HG03457 (cell line): ENCODE results near the gene ZMYM4.

ENCODE experiments used
- ATAC-seq: cut with Tn5 transposase; IDR thresholded peaks from one replicate; pipeline ENCODE4 v1.9.1; 2021; ENCODE audit warnings: moderate number of reproducible peaks; ENCODE audit not compliant: unreplicated experiment

ZMYM4 gene

GRCh38 chr1:35274197-35274596, 5.7 kb downstream of the ZMYM4 start:
- no peak for ATAC-seq

- no peak for ATAC-seq
These were observed 10.5 kb downstream of the ZMYM4 start for GRCh38 chr1:35278886-35279554.

GRCh38 chr1:35279555-35279904, 11.0 kb downstream of the ZMYM4 start:
- no peak for ATAC-seq

- no peak for ATAC-seq
These were observed 11.5 kb downstream of the ZMYM4 start for GRCh38 chr1:35280006-35280405.

DNA sequence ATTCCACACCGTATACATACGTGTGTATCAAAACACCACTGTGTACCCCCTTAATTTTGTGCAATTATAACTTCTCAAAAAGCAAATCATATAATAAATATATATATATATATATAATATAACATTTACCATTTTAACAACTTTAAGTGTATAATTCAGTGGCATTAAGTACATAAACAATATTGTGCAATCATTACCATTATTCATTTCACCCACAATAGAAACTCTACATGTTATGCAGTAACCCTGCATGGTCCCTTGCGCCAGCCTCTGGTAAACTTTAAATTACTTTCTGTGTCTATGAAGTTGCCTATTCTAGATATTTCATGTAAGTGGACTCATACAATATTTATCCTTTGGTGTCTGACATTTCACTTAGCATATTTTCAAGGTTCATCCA, 13.1 kb downstream of the ZMYM4 start:
- ATAC-seq: no peak

DNA sequence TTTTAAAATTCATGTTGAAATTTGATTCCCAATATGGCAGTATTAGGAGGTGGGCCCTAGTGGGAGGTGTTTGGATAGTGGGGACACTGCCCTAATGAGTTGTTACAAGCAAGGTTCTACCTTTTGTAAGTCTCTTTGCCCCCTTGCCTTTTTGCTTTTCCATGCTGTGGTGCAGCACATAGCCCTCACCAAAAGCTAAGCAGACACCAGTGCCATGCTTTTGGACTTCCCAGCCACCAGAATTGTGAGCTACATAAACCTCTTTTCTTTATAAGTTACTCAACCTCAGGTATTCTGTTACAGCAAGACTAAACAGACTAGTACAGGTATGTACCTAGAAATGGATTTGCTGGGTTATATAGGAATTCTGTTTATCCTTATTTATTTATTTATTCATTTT, 13.7 kb downstream of the ZMYM4 start:
- no peak for ATAC-seq

DNA sequence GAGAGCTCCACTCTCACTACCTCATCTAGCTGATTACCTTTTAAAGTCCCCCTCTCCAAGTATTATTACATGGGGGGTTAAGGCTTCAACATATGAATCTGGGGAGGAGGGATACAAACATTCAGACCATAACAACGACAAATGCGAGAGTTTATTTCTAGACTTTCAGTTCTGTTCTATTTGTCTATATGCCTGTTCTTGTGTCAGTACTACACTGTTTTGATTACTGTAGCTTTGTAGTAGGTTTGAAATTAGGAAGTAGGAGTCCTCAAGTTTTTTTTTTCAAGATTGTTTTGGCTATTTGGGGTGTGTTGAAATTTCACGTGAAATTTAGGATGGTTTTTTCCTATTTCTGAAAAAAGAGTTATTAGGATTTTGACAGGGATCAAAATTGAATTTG, 16.3 kb downstream of the ZMYM4 start:
- ATAC-seq: no peak

GRCh38 chr1:35285771-35286606, 17.5 kb downstream of the ZMYM4 start:
- no peak for ATAC-seq

DNA sequence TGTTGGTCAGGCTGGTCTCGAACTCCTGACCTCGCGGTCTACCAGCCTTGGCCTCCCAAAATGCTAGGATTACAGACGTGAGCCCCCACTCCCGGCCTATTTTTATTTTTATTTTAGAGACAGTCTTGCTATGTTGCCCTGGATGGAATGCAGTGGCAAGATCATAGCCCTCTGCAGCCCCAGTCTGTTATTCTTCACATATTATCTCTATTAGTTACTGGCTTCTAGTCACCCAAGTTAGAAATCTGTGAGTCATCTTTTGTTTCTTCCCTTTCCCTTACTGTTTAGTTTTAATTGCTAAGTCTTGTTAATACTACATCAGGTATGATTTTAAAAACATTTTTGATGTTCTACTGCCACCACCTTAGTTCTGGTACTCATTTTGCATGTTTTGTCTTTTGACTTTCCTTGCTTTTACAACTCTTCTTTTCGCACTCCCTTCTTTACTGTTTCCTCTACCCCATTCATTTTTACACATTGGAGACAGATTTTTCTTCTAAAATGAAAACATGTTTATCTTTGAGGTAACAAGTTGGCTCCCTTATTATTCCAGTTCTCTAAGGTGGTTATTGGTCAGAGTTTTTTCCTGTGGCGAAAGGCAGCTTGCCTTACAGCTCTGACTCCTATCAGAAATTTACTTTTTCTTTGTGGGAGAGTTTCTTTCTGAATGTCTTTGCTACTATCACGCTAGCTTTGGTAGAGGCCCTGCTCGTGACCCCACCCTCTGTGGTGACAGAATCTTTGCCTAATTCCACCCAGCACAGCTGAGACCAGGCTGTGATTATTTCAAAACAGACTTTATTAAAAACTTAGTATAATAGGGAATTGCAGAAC, 19.5 kb downstream of the ZMYM4 start:
- no peak for ATAC-seq

DNA sequence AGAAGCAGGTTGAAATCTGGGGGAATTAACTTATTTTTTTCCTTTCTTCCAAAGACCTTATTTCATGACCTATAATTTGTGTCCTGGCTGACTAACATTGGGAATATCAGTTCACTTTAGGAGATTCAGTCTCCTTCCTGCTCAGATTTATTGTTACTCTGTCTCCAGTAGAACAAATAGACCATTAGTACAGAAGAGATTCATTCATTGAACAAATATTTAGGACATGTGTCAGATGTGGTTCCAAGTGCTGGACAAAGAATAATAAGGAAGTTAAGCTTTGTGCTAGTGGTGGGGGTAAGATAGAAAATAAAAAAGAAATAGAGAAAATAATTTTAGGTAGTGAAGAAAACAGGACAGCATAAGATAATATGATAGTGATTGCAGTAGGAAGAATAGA, 20.3 kb downstream of the ZMYM4 start:
- no peak for ATAC-seq

DNA sequence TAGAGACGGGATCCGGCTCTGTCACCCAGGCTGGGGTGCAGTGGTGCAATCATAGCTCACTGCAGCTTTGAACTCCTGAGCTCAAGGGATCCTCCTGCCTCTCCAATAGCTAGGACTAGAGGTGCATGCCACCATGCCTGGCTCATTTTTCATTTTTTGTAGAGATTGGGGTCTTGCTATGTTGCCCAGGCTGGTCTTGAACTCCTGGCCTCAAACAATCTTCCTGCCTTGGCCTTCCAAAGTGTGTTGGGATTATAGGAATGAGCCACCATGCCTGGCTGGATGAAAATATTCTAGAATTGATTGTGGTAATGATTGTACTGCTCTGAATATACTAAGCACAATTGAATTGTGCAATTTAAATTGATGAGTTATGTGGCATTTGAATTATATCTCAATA, 21.9 kb downstream of the ZMYM4 start:
- no peak for ATAC-seq

DNA sequence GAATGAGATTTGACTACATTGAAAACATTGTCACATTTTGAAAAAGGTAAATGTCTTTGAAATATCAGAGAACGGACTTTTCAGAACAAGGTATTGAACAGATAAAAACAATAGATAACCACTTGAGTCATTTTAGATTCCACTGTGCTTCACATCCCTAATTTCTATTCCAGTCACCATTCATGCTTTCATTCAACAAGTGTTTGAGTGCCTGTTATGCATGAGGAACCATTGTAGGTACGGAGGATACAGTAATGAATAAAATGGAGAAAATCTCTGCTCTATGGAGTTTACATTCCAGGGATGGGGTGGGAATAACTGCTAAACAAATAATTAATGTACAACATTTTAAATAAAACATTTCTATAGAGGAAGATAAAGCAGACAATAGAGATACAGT, 26.3 kb downstream of the ZMYM4 start:
- ATAC-seq: no peak

DNA sequence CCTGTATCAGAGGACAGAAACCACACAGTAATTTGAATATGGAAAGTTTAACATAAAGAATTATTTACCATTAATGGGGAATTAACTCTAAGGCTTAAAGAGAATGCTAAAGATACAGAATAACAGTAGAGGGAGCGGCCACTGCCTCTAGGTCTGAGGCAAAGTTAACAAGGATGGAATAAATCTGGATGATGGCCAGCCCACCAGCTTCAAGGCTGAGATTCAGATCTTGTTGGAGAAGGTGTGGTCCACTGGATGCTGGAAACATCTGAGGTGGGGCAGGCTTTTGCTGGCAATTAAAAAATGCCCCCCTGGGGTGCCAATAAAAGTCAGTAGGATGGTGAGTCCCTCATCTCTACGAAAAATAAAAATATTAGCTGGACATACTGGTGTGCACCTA, 29.4 kb downstream of the ZMYM4 start:
- no peak for ATAC-seq

DNA sequence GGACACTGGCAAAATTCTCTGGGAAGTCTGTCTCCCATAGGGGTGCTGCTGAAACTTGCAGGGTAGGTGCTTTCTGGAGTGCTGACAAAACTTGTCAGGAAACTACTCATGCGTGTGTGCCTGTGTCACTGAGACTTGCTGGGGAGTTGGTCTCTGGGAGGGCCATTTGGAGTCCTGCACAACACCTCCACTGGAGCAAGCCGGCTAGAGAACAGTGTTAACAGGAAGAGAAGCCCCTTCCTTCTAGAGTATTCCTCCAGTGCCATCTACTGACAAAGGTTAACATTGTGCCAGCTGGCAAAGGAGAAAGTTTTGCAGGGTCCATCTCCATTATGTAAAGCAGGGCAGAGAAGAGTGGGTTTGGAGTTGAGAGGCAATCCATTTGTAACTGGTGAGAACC, 30.0 kb downstream of the ZMYM4 start:
- ATAC-seq: no peak

GRCh38 chr1:35300376-35300775, 31.9 kb downstream of the ZMYM4 start:
- ATAC-seq: no peak

DNA sequence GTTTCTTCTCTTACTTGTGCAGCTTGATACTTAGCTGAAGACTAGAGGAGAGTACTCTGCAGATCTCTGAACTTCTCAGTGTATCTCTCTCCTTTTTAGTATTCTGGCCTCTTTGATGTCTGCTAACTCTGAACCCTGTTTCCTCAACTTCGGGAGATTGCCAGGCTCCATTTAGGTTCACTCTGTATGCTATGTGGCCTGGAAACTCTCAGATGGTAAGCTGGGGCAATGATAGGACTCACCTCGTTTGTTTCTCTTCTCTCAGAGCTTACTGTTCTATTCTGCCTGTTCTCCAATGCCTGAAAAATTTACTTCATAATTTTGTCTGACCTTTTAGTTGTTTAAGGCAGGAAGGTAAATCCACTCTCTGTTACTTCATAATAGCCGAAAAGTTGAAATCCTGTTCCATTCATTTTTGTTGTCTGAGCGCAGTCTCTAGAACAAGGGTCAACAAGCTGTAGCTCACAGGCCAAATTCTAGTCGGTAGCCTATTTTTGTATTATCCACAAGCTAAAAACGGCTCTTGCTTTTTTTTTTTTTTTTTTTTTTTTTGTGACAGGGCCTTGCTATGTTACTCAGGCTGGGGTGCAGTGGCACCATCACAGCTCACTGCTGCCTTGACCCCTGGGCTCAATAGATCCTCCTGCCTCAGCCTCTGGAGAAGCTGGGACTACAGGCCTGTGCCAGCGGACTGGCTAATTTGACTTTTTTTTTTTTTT, 33.3 kb downstream of the ZMYM4 start:
- ATAC-seq: no peak

- no peak for ATAC-seq
These were observed 36.9 kb downstream of the ZMYM4 start for GRCh38 chr1:35305383-35305782.

DNA sequence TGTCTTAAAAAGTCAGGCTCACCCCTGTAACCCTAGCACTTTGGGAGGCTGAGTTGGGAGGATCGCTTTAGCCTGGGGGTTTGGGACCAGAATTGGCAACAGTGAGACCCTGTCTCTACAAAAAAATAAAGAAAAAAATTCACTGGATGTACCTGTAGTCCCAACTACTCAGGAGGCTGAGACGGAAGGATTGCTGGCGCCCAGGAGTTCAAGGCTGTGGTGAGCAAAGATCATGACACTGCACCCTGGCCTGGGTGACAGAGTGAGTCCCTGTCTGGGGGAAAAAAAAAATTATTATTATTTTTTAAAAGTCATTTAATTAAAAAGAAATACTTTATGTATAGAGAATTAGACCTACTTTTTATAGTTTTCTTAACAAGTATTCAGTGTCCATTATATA, 47.1 kb downstream of the ZMYM4 start:
- ATAC-seq: no peak

GRCh38 chr1:35316264-35316663, 47.8 kb downstream of the ZMYM4 start:
- ATAC-seq: no peak

DNA sequence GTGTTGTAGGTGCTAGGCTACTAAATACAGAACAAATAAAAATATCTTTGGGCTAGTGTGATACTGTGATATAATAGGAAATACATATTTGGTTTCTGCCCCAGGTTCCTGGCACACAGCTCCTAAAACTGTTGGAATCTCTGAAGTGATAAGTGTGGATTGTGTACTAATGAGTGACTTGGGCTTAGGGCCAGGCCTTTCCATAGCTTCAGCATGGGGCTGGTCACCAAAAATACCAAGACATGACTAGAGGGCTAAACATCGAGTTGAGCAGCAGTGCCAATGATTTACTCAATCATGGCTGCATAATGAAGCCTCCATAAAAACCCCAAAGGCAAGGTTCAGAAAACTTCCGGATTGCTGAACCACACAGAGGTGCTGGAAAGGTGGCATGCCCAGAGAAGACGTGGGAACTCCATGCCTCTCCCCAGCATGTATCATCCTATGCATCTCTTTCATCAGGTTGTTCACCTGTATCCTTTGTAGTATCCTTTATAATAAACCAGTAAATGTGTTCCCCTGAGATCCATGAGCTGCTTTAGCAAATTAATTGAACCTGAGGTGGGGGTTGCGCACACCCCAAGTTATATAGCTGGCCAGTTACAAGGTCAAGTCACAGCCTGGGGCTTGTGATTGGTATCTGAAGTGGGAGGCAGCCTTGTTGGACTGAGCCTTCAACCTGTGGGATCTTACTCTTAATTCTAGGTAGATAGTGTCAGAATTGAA, 51.6 kb downstream of the ZMYM4 start:
- ATAC-seq: no peak

GRCh38 chr1:35320937-35321336, 52.4 kb downstream of the ZMYM4 start:
- ATAC-seq: no peak
